Activated CD4-positive, alpha-beta T cell treated with anti-CD3 and anti-CD28 coated beads, Interleukin-2, amount 10 ng/mL, durations not matched to agents 24 days and 14 days (primary cell): ENCODE results near the gene ITGB1BP1. TPM values are rescaled to one million over a fixed set of nuclear protein-coding genes. Genes with fewer than 3 reads are reported as not detected.
A peak's percentile ranks its signal among the peaks of the same experiment; 100 is the strongest.
"Not testable (repeated sequence)": the region's sequence is repeated elsewhere in the genome, so short reads cannot be mapped to it uniquely, and the experiment has no call there.

ENCODE experiments used
- DNase-seq: peaks from one replicate; pipeline ENCODE4 v3.0.0; 2022
- H3K27ac Mint-ChIP-seq: one replicate; pipeline ENCODE4 v1.8.0; 2022; ENCODE audit warnings: mild to moderate bottlenecking, mixed read lengths
- H3K27me3 Mint-ChIP-seq: one replicate; pipeline ENCODE4 v1.8.0; 2022; ENCODE audit warnings: mixed read lengths
- H3K36me3 Mint-ChIP-seq: one replicate; pipeline ENCODE4 v1.8.0; 2022; ENCODE audit warnings: low read depth, mild to moderate bottlenecking, mixed read lengths
- H3K4me1 Mint-ChIP-seq: one replicate; pipeline ENCODE4 v1.8.0; 2021; ENCODE audit warnings: mixed read lengths
- H3K4me3 Mint-ChIP-seq: one replicate; pipeline ENCODE4 v1.8.0; 2022; ENCODE audit warnings: mild to moderate bottlenecking, moderate library complexity, mixed read lengths
- H3K9me3 Mint-ChIP-seq: one replicate; pipeline ENCODE4 v1.8.0; 2021; ENCODE audit warnings: mixed read lengths
- intact Hi-C: fragments of 100-400 bp; cut with micrococcal nuclease; formaldehyde crosslinking; loops from one replicate; pipeline ENCODE4 v1.15.1; 2023
- total RNA-seq: library from RNA; stranded (reverse); gene quantifications from 2 replicates; pipeline ENCODE4 v1.2.3, GENCODE V29; 2022

Gene ITGB1BP1
- total RNA-seq, 1 donor from 2014 or later: 131 TPM

GRCh38 chr2:9401646-9402371, 21.5 kb downstream of the ITGB1BP1 start:
- intact Hi-C loops: no loop called here
- H3K36me3 Mint-ChIP-seq: peaks cover 3% of the 10 kb centered on the region
- H3K27me3 Mint-ChIP-seq: no peaks in the 10 kb centered on the region
- DNase-seq: no peak
- peaks cover 4% of the 10 kb centered on the region for H3K4me1 Mint-ChIP-seq
- no peaks in the 10 kb centered on the region for H3K9me3 Mint-ChIP-seq
- H3K27ac Mint-ChIP-seq: no peak overlapping the region
- H3K4me3 Mint-ChIP-seq: no peak overlapping the region

- H3K27ac Mint-ChIP-seq: no peak overlapping the region
Measured at GRCh38 chr2:9401059-9401547, 22.2 kb downstream of the ITGB1BP1 start.

GRCh38 chr2:9400268-9401058, 22.9 kb downstream of the ITGB1BP1 start:
- Mint-ChIP-seq H3K27me3 (no peaks in the 10 kb centered on the region), H3K36me3 (no peaks in the 10 kb centered on the region), H3K4me3 (no peak overlapping the region), H3K27ac (peak overlapping the region; percentile 45), H3K4me1 (peaks cover 4% of the 10 kb centered on the region), H3K9me3 (no peaks in the 10 kb centered on the region)
- no peak for DNase-seq
- intact Hi-C loops: no loop called here

More at GRCh38 chr2:9401059-9401547, 22.2 kb downstream of the ITGB1BP1 start:
- Mint-ChIP-seq H3K4me3 (no peak overlapping the region), H3K36me3 (no peaks in the 10 kb centered on the region), H3K4me1 (peaks cover 4% of the 10 kb centered on the region), H3K9me3 (no peaks in the 10 kb centered on the region), H3K27me3 (no peaks in the 10 kb centered on the region)
- DNase-seq: no peak
- intact Hi-C loops: no loop called here

- Mint-ChIP-seq H3K36me3 (no peaks in the 10 kb centered on the region), H3K9me3 (no peaks in the 10 kb centered on the region), H3K4me3 (no peak overlapping the region), H3K27me3 (no peaks in the 10 kb centered on the region), H3K4me1 (peaks cover 4% of the 10 kb centered on the region), H3K27ac (no peak overlapping the region)
- no peak for DNase-seq
- intact Hi-C loops: no loop called here
Measured at GRCh38 chr2:9398881-9399780, 24.2 kb downstream of the ITGB1BP1 start.

- H3K27ac Mint-ChIP-seq, H3K36me3 Mint-ChIP-seq, DNase-seq, intact Hi-C loops, H3K9me3 Mint-ChIP-seq, H3K27me3 Mint-ChIP-seq, H3K4me3 Mint-ChIP-seq, H3K4me1 Mint-ChIP-seq: not testable (repeated sequence)
Measured at GRCh38 chr2:9398251-9398650, 25.1 kb downstream of the ITGB1BP1 start.

GRCh38 chr2:9397201-9397600, 26.1 kb downstream of the ITGB1BP1 start:
- H3K27ac Mint-ChIP-seq: no peak overlapping the region
- DNase-seq: no peak
- intact Hi-C loops: no loop called here
- no peaks in the 10 kb centered on the region for H3K27me3 Mint-ChIP-seq
- H3K4me1 Mint-ChIP-seq: peaks cover 4% of the 10 kb centered on the region
- H3K4me3 Mint-ChIP-seq: no peak overlapping the region
- H3K9me3 Mint-ChIP-seq: no peaks in the 10 kb centered on the region
- no peaks in the 10 kb centered on the region for H3K36me3 Mint-ChIP-seq

- H3K27ac Mint-ChIP-seq: no peak overlapping the region
- no peaks in the 10 kb centered on the region for H3K27me3 Mint-ChIP-seq
- intact Hi-C loops: no loop called here
- H3K4me1 Mint-ChIP-seq: no peaks in the 10 kb centered on the region
- no peaks in the 10 kb centered on the region for H3K9me3 Mint-ChIP-seq
- no peaks in the 10 kb centered on the region for H3K36me3 Mint-ChIP-seq
- DNase-seq: no peak
- H3K4me3 Mint-ChIP-seq: no peak overlapping the region
Measured at GRCh38 chr2:9394816-9395215, 28.5 kb downstream of the ITGB1BP1 start.

- H3K4me3 Mint-ChIP-seq: no peak overlapping the region
- H3K27ac Mint-ChIP-seq: no peak overlapping the region
Measured at GRCh38 chr2:9392898-9393765, 30.2 kb downstream of the ITGB1BP1 start.

GRCh38 chr2:9391961-9392720, 31.2 kb downstream of the ITGB1BP1 start:
- Mint-ChIP-seq H3K36me3 (no peaks in the 10 kb centered on the region), H3K9me3 (no peaks in the 10 kb centered on the region), H3K27me3 (no peaks in the 10 kb centered on the region), H3K4me1 (no peaks in the 10 kb centered on the region), H3K4me3 (no peak overlapping the region), H3K27ac (no peak overlapping the region)
- intact Hi-C loops: no loop called here
- DNase-seq: no peak

More at GRCh38 chr2:9392898-9393765, 30.2 kb downstream of the ITGB1BP1 start:
- no peaks in the 10 kb centered on the region for H3K4me1 Mint-ChIP-seq
- intact Hi-C loops: no loop called here
- H3K36me3 Mint-ChIP-seq: no peaks in the 10 kb centered on the region
- no peaks in the 10 kb centered on the region for H3K27me3 Mint-ChIP-seq
- no peaks in the 10 kb centered on the region for H3K9me3 Mint-ChIP-seq
- DNase-seq: no peak

GRCh38 chr2:9390991-9391390, 32.3 kb downstream of the ITGB1BP1 start:
- H3K4me3 Mint-ChIP-seq: no peak overlapping the region
- no peaks in the 10 kb centered on the region for H3K36me3 Mint-ChIP-seq
- no peaks in the 10 kb centered on the region for H3K9me3 Mint-ChIP-seq
- intact Hi-C loops: no loop called here
- DNase-seq: no peak
- no peaks in the 10 kb centered on the region for H3K4me1 Mint-ChIP-seq
- H3K27ac Mint-ChIP-seq: no peak overlapping the region
- no peaks in the 10 kb centered on the region for H3K27me3 Mint-ChIP-seq

GRCh38 chr2:9390151-9390850, 33.0 kb downstream of the ITGB1BP1 start:
- H3K27ac Mint-ChIP-seq: no peak overlapping the region
- no peaks in the 10 kb centered on the region for H3K4me1 Mint-ChIP-seq
- H3K9me3 Mint-ChIP-seq: no peaks in the 10 kb centered on the region
- intact Hi-C loops: no loop called here
- no peaks in the 10 kb centered on the region for H3K36me3 Mint-ChIP-seq
- H3K27me3 Mint-ChIP-seq: no peaks in the 10 kb centered on the region
- no peak for DNase-seq
- no peak overlapping the region for H3K4me3 Mint-ChIP-seq
